Activated CD8-positive, alpha-beta memory T cell treated with anti-CD3 and anti-CD28 coated beads, Interleukin-2, amount 10 ng/mL, durations not matched to agents 7 days and 5 days (primary cell): ENCODE measurements around the gene STRADB. TPM values are rescaled to one million over a fixed set of nuclear protein-coding genes. Genes with fewer than 3 reads are reported as not detected.
"Not testable (repeated sequence)": the region's sequence is repeated elsewhere in the genome, so short reads cannot be mapped to it uniquely, and the experiment has no call there.

ENCODE experiments used
- ATAC-seq: fragments of 150-1000 bp; cut with Tn5 transposase; one replicate; pipeline ENCODE4 v1.10.0; 2021; ENCODE audit warnings: moderate library complexity
- CTCF ChIA-PET: fragments of 350-600 bp; sonication (Branson Sonifier 250); formaldehyde crosslinking; loops from one replicate; lab custom pipeline; 2021; ENCODE audit warnings: antibody characterized with exemption; lab: Charles Lee
- DNase-seq: peaks from one replicate; pipeline ENCODE4 v3.0.0-alpha.2; 2020
- H3K27ac Mint-ChIP-seq: one replicate; pipeline ENCODE4 v1.8.0; 2021; ENCODE audit warnings: mild to moderate bottlenecking, mixed read lengths
- H3K27me3 Mint-ChIP-seq: one replicate; pipeline ENCODE4 v1.8.0; 2021; ENCODE audit warnings: mixed read lengths
- H3K36me3 Mint-ChIP-seq: one replicate; pipeline ENCODE4 v1.8.0; 2021; ENCODE audit warnings: mild to moderate bottlenecking, mixed read lengths
- H3K4me1 Mint-ChIP-seq: one replicate; pipeline ENCODE4 v1.8.0; 2021; ENCODE audit warnings: mixed read lengths
- H3K4me3 Mint-ChIP-seq: one replicate; pipeline ENCODE4 v1.8.0; 2021; ENCODE audit warnings: mild to moderate bottlenecking, moderate library complexity, mixed read lengths
- H3K9me3 Mint-ChIP-seq: one replicate; pipeline ENCODE4 v1.8.0; 2022; ENCODE audit warnings: low read depth, mixed read lengths
- total RNA-seq, 2 experiments: library from RNA; stranded (reverse); gene quantifications; one replicate each; pipeline ENCODE4 v1.2.3, GENCODE V29; 2021

The STRADB gene
- total RNA-seq, 2 experiments from 2014 or later, result 17.0 to 19.2 TPM

DNA sequence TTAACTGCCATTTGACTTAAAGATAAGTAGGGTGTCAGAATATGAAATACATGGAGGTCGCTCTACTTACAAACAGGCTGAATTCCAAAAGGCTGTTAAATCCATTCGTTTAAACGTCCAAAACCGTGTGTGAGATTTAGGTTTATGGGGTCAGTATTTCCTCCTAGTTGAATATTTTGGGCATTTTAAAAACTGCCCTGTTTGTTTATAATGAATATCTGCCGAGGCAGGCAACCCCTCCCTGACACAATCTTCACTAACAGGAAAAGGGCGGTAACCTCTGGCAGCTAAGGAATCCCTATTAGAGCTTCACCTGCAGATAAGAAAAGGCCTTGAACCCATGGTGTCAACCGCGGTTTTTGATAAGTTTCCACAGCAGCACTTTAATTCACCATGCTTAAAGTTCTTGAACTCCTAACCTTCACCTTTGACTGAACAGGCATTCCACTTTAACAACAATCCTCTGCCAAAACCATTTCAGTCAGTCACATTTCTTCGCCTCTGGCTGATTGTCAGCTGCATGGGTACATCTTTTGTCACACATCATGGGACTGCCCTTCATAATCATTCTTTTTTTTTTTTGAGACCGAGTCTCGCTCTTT is 18.0 kb upstream of the STRADB start:
- Mint-ChIP-seq H3K27me3 (no peaks in the 10 kb centered on the region), H3K36me3 (peaks cover 32% of the 10 kb centered on the region), H3K4me3 (no peak overlapping the region), H3K4me1 (peaks cover 28% of the 10 kb centered on the region), H3K9me3 (peaks cover 7% of the 10 kb centered on the region), H3K27ac (no peak overlapping the region)
- CTCF ChIA-PET, result interaction anchor here (1.0 to 1.4 kb wide), 4 partner anchors 13 to 200 kb away, joined by 3 to 4 read pairs (median 4); partner anchors contain the start of genes STRADB and TRAK2
- no peak for ATAC-seq
- no peak for DNase-seq

DNA sequence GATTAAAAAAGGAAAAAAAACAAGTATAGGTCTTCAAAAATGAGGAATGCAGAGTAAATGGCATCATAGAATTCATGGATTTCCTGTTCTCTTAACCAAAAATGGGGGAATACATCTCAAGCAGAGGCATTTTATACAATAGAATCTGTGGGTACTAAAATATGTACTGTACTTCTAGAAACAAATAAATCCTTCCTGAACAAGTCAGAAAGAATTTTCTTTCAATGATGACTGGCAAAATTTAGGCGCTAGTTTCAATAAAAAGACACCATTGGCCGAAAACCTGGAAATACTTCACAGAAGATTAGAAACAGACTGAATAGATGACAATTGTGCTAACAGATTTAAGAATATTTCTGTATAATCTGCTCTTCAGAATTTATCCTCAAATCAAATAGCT is 15.4 kb upstream of the STRADB start:
- Mint-ChIP-seq H3K4me1 (peaks cover 28% of the 10 kb centered on the region), H3K27ac (no peak overlapping the region), H3K4me3 (no peak overlapping the region), H3K36me3 (peaks cover 26% of the 10 kb centered on the region), H3K27me3 (no peaks in the 10 kb centered on the region), H3K9me3 (no peaks in the 10 kb centered on the region)
- CTCF ChIA-PET, result interaction anchor here (1.0 kb wide), 1 partner anchor 365 kb away, joined by 3 read pairs; the partner anchor contains the start of gene HYCC2
- no peak for DNase-seq
- no peak for ATAC-seq

DNA sequence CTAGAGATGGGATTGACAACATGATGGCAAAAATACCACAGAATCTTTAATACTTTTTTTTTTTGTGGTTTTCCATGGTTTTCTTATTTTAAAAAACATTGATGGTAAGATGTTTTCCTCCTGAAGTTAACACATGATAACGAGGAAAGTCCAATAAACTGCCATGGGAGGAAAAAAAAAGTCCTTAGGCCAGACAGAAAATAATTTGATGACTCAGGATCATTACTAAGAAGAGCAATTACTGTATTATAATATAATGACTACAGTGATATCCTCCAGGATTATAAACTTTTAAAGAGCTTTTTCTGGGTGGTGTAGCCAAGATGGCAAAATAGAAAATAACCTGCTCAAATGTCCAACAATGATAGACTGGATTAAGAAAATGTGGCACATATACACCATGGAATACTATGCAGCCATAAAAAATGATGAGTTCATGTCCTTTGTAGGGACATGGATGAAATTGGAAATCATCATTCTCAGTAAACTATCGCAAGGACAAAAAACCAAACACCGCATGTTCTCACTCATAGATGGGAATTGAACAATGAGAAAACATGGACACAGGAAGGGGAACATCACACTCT is 12.1 kb upstream of the STRADB start:
- not testable (repeated sequence) for H3K9me3 Mint-ChIP-seq, H3K27ac Mint-ChIP-seq, H3K4me1 Mint-ChIP-seq, ATAC-seq, DNase-seq, H3K27me3 Mint-ChIP-seq, H3K4me3 Mint-ChIP-seq
- peaks cover 18% of the 10 kb centered on the region for H3K36me3 Mint-ChIP-seq
- CTCF ChIA-PET, result interaction anchor here (2.1 kb wide), 1 partner anchor 13 kb away, joined by 4 read pairs; no protein-coding TSS in a partner anchor

DNA sequence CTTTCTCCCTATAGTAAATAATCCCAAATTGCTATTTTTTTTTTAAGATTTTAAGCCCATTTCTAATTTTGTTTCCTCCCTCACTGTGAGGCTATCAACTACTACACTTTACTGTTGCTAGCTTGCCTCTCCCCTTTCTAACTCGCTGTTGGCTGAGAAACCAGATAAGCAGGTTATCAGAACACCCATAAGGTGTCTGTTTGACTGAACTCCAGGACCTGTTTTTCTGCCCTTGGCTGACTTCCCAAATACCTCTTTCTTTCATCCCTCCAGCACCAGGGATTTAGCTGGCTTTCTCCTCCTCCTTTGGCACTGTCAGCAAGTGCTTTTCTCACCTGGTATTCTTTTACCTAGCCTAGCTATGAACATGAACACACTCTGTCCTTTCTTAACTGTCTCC is 11.4 kb upstream of the STRADB start:
- DNase-seq (no peak), ATAC-seq (no peak)
- no peaks in the 10 kb centered on the region for H3K27me3 Mint-ChIP-seq
- CTCF ChIA-PET, result interaction anchor here (1.9 to 2.1 kb wide), 2 partner anchors 8 to 12 kb away, joined by 4 read pairs; no protein-coding TSS in a partner anchor
- H3K4me3 Mint-ChIP-seq, result no peak overlapping the region
- H3K36me3 Mint-ChIP-seq, result peaks cover 18% of the 10 kb centered on the region
- H3K9me3 Mint-ChIP-seq, result no peaks in the 10 kb centered on the region
- peaks cover 5% of the 10 kb centered on the region for H3K4me1 Mint-ChIP-seq
- no peak overlapping the region for H3K27ac Mint-ChIP-seq

DNA sequence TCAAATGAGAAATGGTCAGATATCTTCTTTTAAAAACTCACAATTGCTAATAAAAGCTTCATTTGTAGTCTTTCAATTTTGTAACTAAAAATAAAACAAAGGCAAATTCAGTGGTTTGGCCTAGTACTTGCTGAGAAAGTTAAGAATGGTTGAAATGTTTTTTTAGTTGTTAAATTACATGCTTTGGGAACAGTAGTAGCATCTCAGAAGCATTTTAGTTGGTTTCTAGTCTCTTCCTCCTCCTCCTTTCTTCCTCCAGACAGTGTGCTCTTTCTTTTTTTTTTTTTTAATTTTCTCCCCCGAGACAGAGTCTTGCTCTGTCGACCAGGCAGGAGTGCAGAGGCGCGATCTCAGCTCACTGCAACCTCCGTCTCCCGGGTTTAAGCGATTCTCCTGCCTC is 10.1 kb upstream of the STRADB start:
- H3K4me1 Mint-ChIP-seq, result peaks cover 17% of the 10 kb centered on the region
- CTCF ChIA-PET, result interaction anchor here (0.8 to 1.9 kb wide), 2 partner anchors 10 to 61 kb away, joined by 3 to 4 read pairs; no protein-coding TSS in a partner anchor
- no peak overlapping the region for H3K4me3 Mint-ChIP-seq
- DNase-seq (no peak), ATAC-seq (no peak)
- H3K27ac Mint-ChIP-seq, result no peak overlapping the region
- no peaks in the 10 kb centered on the region for H3K9me3 Mint-ChIP-seq
- H3K36me3 Mint-ChIP-seq, result peaks cover 26% of the 10 kb centered on the region
- no peaks in the 10 kb centered on the region for H3K27me3 Mint-ChIP-seq

DNA sequence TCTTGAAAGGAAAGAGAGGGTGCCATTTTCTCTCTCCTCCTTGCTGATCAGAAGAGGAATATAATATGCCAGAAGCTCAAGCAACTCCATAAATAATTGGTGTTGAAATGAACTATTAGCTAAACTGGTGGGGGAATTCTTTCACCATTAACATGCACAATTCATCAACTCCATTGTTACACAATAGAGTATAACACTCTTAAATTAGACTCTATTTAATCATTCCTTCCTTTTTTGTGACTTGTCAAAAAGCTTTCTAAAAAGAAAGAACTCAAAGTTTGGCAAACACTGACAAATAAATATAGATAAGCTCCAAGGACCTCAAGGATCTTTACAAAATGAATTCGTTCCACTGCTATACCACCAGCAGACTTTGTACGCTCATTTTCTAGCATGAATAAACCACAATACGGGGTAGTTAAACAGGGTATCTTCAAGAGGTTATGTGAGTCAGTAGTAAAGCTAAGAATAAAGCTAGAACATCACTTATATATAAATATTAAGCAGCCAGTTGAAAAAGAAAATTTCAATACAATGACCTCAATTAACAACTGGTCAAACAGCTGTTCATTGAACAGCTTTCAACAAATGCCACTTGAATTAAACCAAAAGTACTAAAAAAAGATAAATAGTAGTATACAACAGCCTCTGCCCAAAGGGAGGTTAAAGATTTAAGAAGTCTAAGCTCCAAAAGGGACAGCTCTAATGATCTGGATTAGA is 6.6 kb upstream of the STRADB start:
- H3K9me3 Mint-ChIP-seq, result no peaks in the 10 kb centered on the region
- H3K4me3 Mint-ChIP-seq, result no peak overlapping the region
- peaks cover 52% of the 10 kb centered on the region for H3K4me1 Mint-ChIP-seq
- ATAC-seq (no peak), DNase-seq (no peak)
- CTCF ChIA-PET, result interaction anchor here (1.1 kb wide), 2 partner anchors 185 to 731 kb away, joined by 3 to 4 read pairs; partner anchors contain the start of gene CASP8
- no peaks in the 10 kb centered on the region for H3K27me3 Mint-ChIP-seq
- H3K36me3 Mint-ChIP-seq, result peaks cover 28% of the 10 kb centered on the region
- no peak overlapping the region for H3K27ac Mint-ChIP-seq

DNA sequence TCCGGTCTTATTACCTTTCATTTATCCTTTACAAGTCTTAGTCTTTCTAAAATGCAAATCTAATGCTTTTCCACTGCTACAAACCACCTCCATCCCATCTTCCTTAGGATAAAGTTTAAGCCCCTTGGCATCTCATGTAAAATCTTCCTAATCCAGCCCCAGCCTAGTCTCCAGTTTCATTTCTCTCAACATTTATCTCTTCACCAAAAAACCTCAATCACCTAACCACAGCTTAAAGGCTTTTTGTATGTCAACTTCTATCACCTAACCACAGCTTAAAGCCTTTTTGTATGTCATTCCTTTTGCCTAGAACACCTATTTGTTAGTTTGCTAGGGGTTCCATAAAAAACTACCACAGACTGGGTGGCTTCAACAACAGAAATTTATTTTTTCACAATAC is 4.5 kb upstream of the STRADB start:
- no peak for ATAC-seq
- Mint-ChIP-seq H3K36me3 (peaks cover 24% of the 10 kb centered on the region), H3K4me1 (peaks cover 58% of the 10 kb centered on the region), H3K27me3 (no peaks in the 10 kb centered on the region), H3K9me3 (no peaks in the 10 kb centered on the region), H3K4me3 (peak overlapping the region; percentile 75), H3K27ac (peak overlapping the region; percentile 90)
- CTCF ChIA-PET, result interaction anchor here (1.0 to 1.3 kb wide), 3 partner anchors 14 to 214 kb away, joined by 3 to 4 read pairs (median 3); no protein-coding TSS in a partner anchor
- no peak for DNase-seq

DNA sequence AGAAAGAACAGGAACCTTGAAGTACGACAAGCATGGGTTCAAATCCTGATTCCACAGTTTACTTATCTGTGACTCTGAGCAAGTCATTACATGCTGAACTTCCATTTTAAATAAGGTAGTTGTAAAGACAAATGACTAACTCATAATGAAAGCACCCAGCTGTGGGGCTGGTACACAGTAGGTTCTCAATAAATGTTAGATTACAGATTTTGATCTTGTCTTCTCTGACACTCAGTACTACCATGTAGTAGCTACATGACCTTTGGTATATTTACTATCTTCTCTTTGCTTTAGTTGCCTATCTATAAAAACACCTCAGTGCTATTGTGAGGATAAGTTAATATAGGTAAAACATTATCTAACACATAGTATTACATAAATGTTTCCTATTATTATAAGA is 3.5 kb upstream of the STRADB start:
- H3K36me3 Mint-ChIP-seq, result peaks cover 24% of the 10 kb centered on the region
- no peaks in the 10 kb centered on the region for H3K27me3 Mint-ChIP-seq
- no peak for ATAC-seq
- CTCF ChIA-PET, result interaction anchor here (1.1 kb wide), 1 partner anchor 15 kb away, joined by 3 read pairs; no protein-coding TSS in a partner anchor
- H3K27ac Mint-ChIP-seq, result peak overlapping the region; percentile 90
- H3K4me3 Mint-ChIP-seq, result peak overlapping the region; percentile 75
- no peaks in the 10 kb centered on the region for H3K9me3 Mint-ChIP-seq
- H3K4me1 Mint-ChIP-seq, result peaks cover 62% of the 10 kb centered on the region
- no peak for DNase-seq

DNA sequence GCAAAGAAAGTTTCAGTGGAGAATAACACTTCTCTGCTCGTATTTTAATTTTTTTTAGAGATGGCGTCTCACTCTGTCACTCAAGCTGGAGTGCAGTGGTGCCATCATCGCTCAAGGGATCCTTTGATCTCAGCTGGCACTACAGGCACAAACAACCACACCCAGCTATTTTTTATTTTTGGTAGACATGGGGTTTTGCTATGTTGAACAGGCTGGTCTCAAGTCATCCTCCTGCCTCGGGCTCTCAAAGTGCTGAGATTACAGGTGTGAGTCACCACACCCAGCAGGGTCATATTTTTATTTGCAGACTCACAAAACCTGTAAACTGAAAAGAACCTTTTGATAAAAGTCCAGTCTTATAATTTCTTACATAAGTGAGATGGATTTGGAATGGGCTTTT is 2.8 kb upstream of the STRADB start:
- peaks cover 24% of the 10 kb centered on the region for H3K36me3 Mint-ChIP-seq
- peak overlapping the region; percentile 90 for H3K27ac Mint-ChIP-seq
- H3K4me1 Mint-ChIP-seq, result peaks cover 63% of the 10 kb centered on the region
- H3K4me3 Mint-ChIP-seq, result peak overlapping the region; percentile 49
- no peaks in the 10 kb centered on the region for H3K27me3 Mint-ChIP-seq
- ATAC-seq (no peak), DNase-seq (peak; percentile 43)
- CTCF ChIA-PET, result interaction anchor here (1.1 kb wide), 1 partner anchor 16 kb away, joined by 3 read pairs; no protein-coding TSS in a partner anchor
- no peaks in the 10 kb centered on the region for H3K9me3 Mint-ChIP-seq

DNA sequence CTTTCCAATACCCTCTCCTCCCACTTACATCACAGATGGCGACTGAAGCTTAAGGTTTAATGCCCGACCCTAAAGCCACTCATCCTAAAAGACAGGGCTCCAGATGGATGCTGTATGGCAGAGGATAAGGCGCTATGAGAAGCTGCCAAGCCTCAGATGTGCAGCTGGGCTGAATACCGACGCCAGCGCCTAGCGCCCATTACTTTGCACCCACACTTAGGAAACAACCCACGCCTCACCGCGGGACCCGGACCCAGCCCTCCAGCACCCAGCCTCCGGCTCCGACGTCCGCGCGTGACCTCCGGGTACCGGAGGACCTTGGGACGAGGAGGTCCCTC is 617 bp upstream of the STRADB start:
- CTCF ChIA-PET, result interaction anchor here (0.7 to 2.8 kb wide), 10 partner anchors 13 to 218 kb away, joined by 3 to 12 read pairs (median 3); no protein-coding TSS in a partner anchor
- H3K4me1 Mint-ChIP-seq, result peaks cover 54% of the 10 kb centered on the region
- DNase-seq (no peak), ATAC-seq (no peak)
- H3K27me3 Mint-ChIP-seq, result no peaks in the 10 kb centered on the region
- H3K36me3 Mint-ChIP-seq, result peaks cover 22% of the 10 kb centered on the region
- no peaks in the 10 kb centered on the region for H3K9me3 Mint-ChIP-seq
- peak overlapping the region; percentile 99 for H3K4me3 Mint-ChIP-seq
- H3K27ac Mint-ChIP-seq, result peak overlapping the region; percentile 98

DNA sequence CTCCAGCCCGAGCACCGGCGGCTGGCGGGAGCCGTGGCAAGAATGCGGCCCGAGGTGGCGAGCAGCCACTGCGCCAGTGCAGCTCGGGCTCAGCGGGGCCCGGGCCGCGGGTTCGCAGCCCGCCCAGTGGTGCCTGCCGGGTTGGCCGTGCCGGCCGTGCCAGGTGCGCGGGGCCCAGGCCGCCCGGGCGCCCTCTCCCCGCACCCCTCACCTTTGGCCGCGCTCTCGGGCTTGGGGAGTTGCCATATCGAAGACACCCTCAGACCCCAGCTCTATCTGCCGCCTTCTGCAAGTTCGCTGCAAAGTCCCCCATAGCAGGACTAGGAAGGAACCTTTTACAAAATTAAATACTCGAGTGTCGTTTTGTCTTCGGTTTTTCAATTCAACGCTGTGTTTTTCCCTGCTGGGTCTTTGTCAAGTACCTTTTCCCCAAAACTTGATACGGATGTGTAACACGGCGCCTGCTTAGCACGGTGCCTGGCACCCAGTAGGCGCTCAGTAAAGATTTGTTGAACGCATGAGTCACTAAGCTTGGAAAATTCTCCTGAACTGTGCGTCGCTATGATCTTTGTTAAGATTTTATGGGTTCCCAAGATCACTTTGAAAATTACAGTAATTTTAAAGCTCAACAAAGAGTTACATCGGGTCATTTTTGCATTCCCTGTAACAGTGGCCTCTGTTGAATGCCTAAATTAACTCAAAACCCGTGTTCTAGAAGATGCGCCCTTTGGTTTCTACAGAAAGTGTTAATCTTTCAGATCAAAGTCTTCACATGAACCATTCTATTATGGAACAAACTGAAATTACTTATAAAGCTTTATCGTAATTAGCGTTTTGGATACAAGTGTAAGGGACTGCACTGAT is 750 bp downstream of the STRADB start:
- DNase-seq (no peak), ATAC-seq (no peak)
- H3K4me3 Mint-ChIP-seq, result peak overlapping the region; percentile 99
- H3K4me1 Mint-ChIP-seq, result peaks cover 40% of the 10 kb centered on the region
- H3K27ac Mint-ChIP-seq, result peak overlapping the region; percentile 75
- H3K9me3 Mint-ChIP-seq, result no peaks in the 10 kb centered on the region
- peaks cover 15% of the 10 kb centered on the region for H3K36me3 Mint-ChIP-seq
- no peaks in the 10 kb centered on the region for H3K27me3 Mint-ChIP-seq
- CTCF ChIA-PET, result interaction anchor here (0.6 to 2.8 kb wide), 11 partner anchors 13 to 1119 kb away, joined by 3 to 12 read pairs (median 3); no protein-coding TSS in a partner anchor

DNA sequence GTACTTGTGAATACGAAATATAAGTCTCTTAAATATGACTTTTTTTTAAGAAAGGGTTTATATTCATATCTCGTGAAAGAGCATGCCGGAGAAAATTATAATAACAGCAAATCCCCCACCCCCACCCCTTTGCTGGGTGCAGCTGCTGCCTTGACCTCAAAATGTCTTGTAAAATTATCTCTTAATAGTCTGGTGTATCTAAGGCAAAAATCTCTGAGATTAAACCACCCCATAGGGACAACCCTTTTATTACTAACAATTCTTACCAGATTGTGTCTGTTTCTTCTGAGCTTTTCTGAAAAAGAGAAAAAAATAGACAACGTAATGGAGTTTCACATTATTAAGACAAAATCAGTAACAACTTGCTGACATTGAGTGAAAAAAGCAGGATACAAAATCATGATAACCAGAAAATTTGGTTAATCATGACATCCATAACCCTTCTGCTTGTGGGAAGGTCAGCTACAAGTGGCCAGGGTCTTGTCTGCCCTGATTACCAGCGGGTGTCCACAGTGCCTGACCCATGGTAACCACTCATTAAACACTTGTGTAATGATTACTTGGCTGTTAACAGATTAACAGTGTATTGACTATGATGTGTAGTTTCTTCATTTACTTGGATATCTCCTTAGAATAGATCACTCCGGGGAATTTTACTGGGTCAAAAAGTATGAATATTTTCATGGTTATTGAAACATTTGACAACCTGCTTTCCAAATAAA is 1.5 kb downstream of the STRADB start:
- peaks cover 32% of the 10 kb centered on the region for H3K4me1 Mint-ChIP-seq
- no peaks in the 10 kb centered on the region for H3K27me3 Mint-ChIP-seq
- ATAC-seq, result no peak
- no peak overlapping the region for H3K27ac Mint-ChIP-seq
- H3K9me3 Mint-ChIP-seq, result no peaks in the 10 kb centered on the region
- CTCF ChIA-PET, result interaction anchor here (0.6 to 2.8 kb wide), 7 partner anchors 13 to 307 kb away, joined by 3 to 12 read pairs (median 4); no protein-coding TSS in a partner anchor
- H3K36me3 Mint-ChIP-seq, result peaks cover 15% of the 10 kb centered on the region
- H3K4me3 Mint-ChIP-seq, result no peak overlapping the region
- no peak for DNase-seq
